ENCODE measurements around the gene IL1RL2.
A peak's percentile ranks its signal among the peaks of the same experiment; 100 is the strongest.

IL1RL2 gene

DNA sequence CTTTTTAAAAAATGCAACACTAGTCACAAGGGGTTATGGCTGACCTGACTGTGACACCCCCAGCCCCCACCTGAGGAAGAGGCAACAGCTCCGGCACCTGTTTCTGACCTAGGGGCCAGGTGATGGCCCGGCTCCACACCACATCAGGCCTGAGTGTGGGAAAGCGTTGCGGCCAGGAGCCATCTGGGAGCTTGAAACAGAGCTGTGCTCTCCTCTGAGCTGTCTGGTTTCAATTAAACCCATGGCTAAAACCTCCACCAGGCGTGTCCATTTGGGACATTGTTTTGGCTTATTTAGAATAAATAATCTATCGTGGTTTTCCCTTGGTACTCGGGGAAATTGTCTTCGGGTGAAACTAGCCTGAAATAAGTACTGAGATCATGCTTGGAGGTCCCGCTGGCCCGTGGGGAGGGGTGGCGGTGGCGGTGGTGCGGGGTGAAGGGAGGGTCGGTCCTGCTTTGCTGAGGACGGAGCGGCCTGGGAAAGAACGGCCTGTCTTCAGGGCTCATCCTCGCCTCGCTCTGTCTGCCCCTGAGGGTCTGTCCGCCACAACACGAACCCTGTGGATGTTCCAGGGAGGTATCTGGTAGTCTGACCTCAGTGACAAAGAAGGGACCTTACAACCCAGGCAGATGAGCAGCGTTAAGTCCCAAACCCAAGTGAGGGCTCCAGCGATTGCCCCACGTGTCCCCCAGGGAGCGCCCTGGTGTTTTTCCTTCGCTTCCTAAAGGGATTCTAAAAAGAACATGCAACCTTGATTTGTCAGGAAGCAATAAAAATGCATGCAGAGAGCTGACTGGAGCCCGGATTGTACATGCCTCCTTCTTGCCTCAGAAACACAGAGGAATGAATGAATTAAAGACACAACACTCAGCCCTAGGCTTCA, 58.7 kb downstream of the IL1RL2 start:
- H3K27ac ChIP-seq: no peak overlapping the region
- no peak for DNase-seq (ENCODE audit: low read depth, low spot score)
- H3K4me3 ChIP-seq: no peak overlapping the region
- H3K9me3 ChIP-seq (ENCODE audit: low read depth, low read length): no peaks in the 10 kb centered on the region
- TF ChIP-seq FOXP2 (optimal IDR thresholded peaks at IDR 0.05; ENCODE audit: control extremely low read depth, extremely low read length, insufficient read depth) (no peak), EZH2 (IDR thresholded peaks at IDR 0.05) (no peak), POLR2AphosphoS5 (IDR thresholded peaks at IDR 0.05; ENCODE audit: borderline replicate concordance, low read depth, low read length) (no peak)
- no peaks in the 10 kb centered on the region for H3K36me3 ChIP-seq (ENCODE audit: insufficient read depth, low read length)
- H3K9ac ChIP-seq (ENCODE audit: insufficient read length): no peak overlapping the region

GRCh38 chr2:102250278-102250821, 63.5 kb downstream of the IL1RL2 start:
- no peak overlapping the region for H3K4me3 ChIP-seq
- TF ChIP-seq EZH2 (IDR thresholded peaks at IDR 0.05) (no peak), POLR2AphosphoS5 (IDR thresholded peaks at IDR 0.05; ENCODE audit: borderline replicate concordance, low read depth, low read length) (no peak), FOXP2 (optimal IDR thresholded peaks at IDR 0.05; ENCODE audit: control extremely low read depth, extremely low read length, insufficient read depth) (no peak)
- H3K27ac ChIP-seq: no peak overlapping the region
- DNase-seq (ENCODE audit: low read depth, low spot score): no peak
- no peaks in the 10 kb centered on the region for H3K36me3 ChIP-seq (ENCODE audit: insufficient read depth, low read length)
- no peak overlapping the region for H3K9ac ChIP-seq (ENCODE audit: insufficient read length)
- no peaks in the 10 kb centered on the region for H3K9me3 ChIP-seq (ENCODE audit: low read depth, low read length)

- Histone ChIP-seq H3K4me3 (peak overlapping the region; percentile 59), H3K36me3 (ENCODE audit: insufficient read depth, low read length) (no peaks in the 10 kb centered on the region), H3K9ac (ENCODE audit: insufficient read length) (no peak overlapping the region), H3K27ac (no peak overlapping the region), H3K9me3 (ENCODE audit: low read depth, low read length) (no peaks in the 10 kb centered on the region)
- TF ChIP-seq EZH2 (IDR thresholded peaks at IDR 0.05) (peak; percentile 43), FOXP2 (optimal IDR thresholded peaks at IDR 0.05; ENCODE audit: control extremely low read depth, extremely low read length, insufficient read depth) (no peak)
- DNase-seq (ENCODE audit: low read depth, low spot score): no peak
Observed at GRCh38 chr2:102251042-102251848, 64.4 kb downstream of the IL1RL2 start.

- Histone ChIP-seq H3K36me3 (ENCODE audit: insufficient read depth, low read length) (no peaks in the 10 kb centered on the region), H3K4me3 (no peak overlapping the region), H3K9me3 (ENCODE audit: low read depth, low read length) (no peaks in the 10 kb centered on the region), H3K9ac (ENCODE audit: insufficient read length) (no peak overlapping the region), H3K27ac (no peak overlapping the region)
- no peak for DNase-seq (ENCODE audit: low read depth, low spot score)
- TF ChIP-seq POLR2AphosphoS5 (IDR thresholded peaks at IDR 0.05; ENCODE audit: borderline replicate concordance, low read depth, low read length) (no peak), EZH2 (IDR thresholded peaks at IDR 0.05) (no peak), FOXP2 (optimal IDR thresholded peaks at IDR 0.05; ENCODE audit: control extremely low read depth, extremely low read length, insufficient read depth) (no peak)
Observed at GRCh38 chr2:102251849-102252203, 65.0 kb downstream of the IL1RL2 start.

- no peak for DNase-seq (ENCODE audit: low read depth, low spot score)
- no peak overlapping the region for H3K4me3 ChIP-seq
Observed at GRCh38 chr2:102252236-102252635, 65.4 kb downstream of the IL1RL2 start.

DNA sequence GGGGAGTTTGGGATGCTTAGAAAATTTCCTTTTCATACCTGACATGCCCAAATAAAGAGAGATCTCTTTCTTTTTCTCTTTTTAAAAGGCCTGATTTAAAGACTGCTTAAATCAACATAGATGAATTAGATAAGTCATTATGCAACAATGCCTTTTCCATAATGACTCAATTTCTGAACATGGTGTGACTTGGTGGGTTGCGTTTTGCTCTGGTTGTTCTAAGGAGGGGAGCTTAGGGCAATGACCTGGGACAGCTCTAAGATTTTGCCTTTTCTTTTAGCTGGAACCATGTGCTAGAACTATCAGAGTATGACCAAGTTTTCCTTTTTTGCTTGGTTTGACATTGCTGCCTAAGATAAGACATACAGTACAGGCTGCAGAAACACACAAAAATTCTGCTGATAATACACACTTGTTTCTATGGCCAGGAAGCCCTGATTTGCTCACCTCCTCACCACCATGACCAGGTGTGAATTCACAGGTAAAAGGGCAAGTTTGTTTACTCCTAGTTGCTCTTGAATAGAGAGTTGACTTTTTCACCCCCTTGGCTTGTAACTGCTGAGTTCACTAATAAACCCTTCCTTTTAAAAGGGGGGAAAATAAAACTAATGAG, 66.4 kb downstream of the IL1RL2 start:
- no peak for DNase-seq (ENCODE audit: low read depth, low spot score)
- Histone ChIP-seq H3K9ac (ENCODE audit: insufficient read length) (no peak overlapping the region), H3K9me3 (ENCODE audit: low read depth, low read length) (no peaks in the 10 kb centered on the region), H3K27ac (no peak overlapping the region), H3K4me3 (no peak overlapping the region), H3K36me3 (ENCODE audit: insufficient read depth, low read length) (no peaks in the 10 kb centered on the region)
- TF ChIP-seq POLR2AphosphoS5 (IDR thresholded peaks at IDR 0.05; ENCODE audit: borderline replicate concordance, low read depth, low read length) (no peak), FOXP2 (optimal IDR thresholded peaks at IDR 0.05; ENCODE audit: control extremely low read depth, extremely low read length, insufficient read depth) (no peak), EZH2 (IDR thresholded peaks at IDR 0.05) (no peak)

More at GRCh38 chr2:102252236-102252635, 65.4 kb downstream of the IL1RL2 start:
- TF ChIP-seq EZH2 (IDR thresholded peaks at IDR 0.05) (no peak), POLR2AphosphoS5 (IDR thresholded peaks at IDR 0.05; ENCODE audit: borderline replicate concordance, low read depth, low read length) (no peak), FOXP2 (optimal IDR thresholded peaks at IDR 0.05; ENCODE audit: control extremely low read depth, extremely low read length, insufficient read depth) (no peak)
- H3K36me3 ChIP-seq (ENCODE audit: insufficient read depth, low read length): no peaks in the 10 kb centered on the region
- H3K9ac ChIP-seq (ENCODE audit: insufficient read length): no peak overlapping the region
- no peak overlapping the region for H3K27ac ChIP-seq
- no peaks in the 10 kb centered on the region for H3K9me3 ChIP-seq (ENCODE audit: low read depth, low read length)

DNA sequence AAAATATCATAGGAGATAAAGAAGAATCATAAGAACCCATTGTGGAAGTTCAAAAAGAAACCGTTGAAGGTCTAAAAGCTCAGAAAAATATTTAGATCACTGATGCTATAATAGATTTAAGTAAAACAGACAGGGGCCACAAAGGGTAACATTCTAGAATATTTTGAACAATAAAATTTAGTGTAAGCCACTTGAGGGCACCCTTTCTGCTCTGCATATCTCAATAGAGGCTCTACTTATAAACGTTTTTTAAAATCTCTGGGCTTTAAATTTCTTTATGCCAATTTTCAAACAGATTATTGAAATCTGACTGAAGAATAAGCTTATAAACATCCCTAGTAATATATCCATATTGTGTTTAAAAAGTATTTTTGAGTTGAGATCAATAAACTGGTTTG, 66.9 kb downstream of the IL1RL2 start:
- Histone ChIP-seq H3K4me3 (no peak overlapping the region), H3K36me3 (ENCODE audit: insufficient read depth, low read length) (no peaks in the 10 kb centered on the region), H3K9ac (ENCODE audit: insufficient read length) (no peak overlapping the region), H3K9me3 (ENCODE audit: low read depth, low read length) (no peaks in the 10 kb centered on the region), H3K27ac (no peak overlapping the region)
- DNase-seq (ENCODE audit: low read depth, low spot score): no peak
- TF ChIP-seq POLR2AphosphoS5 (IDR thresholded peaks at IDR 0.05; ENCODE audit: borderline replicate concordance, low read depth, low read length) (no peak), EZH2 (IDR thresholded peaks at IDR 0.05) (no peak), FOXP2 (optimal IDR thresholded peaks at IDR 0.05; ENCODE audit: control extremely low read depth, extremely low read length, insufficient read depth) (no peak)

- TF ChIP-seq FOXP2 (optimal IDR thresholded peaks at IDR 0.05; ENCODE audit: control extremely low read depth, extremely low read length, insufficient read depth): no peak
- no peak for TF ChIP-seq POLR2AphosphoS5 (IDR thresholded peaks at IDR 0.05; ENCODE audit: borderline replicate concordance, low read depth, low read length)
- TF ChIP-seq EZH2 (IDR thresholded peaks at IDR 0.05): no peak
- DNase-seq (ENCODE audit: low read depth, low spot score): no peak
- Histone ChIP-seq H3K36me3 (ENCODE audit: insufficient read depth, low read length) (no peaks in the 10 kb centered on the region), H3K9me3 (ENCODE audit: low read depth, low read length) (no peaks in the 10 kb centered on the region), H3K27ac (no peak overlapping the region), H3K4me3 (no peak overlapping the region), H3K9ac (ENCODE audit: insufficient read length) (no peak overlapping the region)
Observed at GRCh38 chr2:102256276-102256675, 69.5 kb downstream of the IL1RL2 start.
